ENCODE results near the gene GPR107.

Gene GPR107

DNA sequence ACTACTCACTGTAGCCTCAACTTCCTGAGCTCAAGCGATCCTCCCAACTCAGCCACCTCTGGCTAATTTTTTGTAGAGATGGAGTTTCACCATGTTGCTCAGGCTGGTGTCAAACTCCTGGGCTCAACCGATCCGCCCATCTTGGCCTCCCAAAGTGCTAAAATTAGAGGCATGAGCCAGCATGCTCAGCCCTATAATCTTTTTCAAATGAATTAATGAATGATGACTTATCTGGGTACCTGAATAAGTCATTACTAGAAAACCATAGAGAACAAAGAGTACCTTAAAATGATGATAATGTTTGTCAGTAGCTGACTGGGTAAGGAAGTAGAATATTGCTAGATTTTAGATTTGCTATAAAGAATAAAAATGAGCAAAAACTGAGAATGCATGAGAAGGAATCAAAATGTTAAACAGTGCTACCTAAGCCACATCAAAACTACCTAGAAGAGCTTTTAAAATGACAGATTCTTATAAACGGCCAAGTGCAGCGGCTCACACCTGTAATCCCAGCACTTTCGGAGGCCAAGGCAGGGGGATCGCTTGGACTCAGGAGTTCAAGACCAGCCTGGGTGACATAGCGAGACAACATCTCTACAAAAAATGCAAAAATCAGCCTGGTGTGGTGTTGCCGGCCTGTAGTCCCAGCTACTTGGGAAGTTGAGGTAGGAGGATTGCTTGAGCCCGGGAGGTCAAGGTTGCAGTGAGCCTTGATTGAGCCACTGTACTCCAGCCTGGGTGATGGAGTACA is 24.3 kb upstream of the GPR107 start:
- TF ChIP-seq ZFX (IDR thresholded peaks at IDR 0.05; ENCODE audit: borderline replicate concordance) = no peak
- TF ChIP-seq, protein P1, sequence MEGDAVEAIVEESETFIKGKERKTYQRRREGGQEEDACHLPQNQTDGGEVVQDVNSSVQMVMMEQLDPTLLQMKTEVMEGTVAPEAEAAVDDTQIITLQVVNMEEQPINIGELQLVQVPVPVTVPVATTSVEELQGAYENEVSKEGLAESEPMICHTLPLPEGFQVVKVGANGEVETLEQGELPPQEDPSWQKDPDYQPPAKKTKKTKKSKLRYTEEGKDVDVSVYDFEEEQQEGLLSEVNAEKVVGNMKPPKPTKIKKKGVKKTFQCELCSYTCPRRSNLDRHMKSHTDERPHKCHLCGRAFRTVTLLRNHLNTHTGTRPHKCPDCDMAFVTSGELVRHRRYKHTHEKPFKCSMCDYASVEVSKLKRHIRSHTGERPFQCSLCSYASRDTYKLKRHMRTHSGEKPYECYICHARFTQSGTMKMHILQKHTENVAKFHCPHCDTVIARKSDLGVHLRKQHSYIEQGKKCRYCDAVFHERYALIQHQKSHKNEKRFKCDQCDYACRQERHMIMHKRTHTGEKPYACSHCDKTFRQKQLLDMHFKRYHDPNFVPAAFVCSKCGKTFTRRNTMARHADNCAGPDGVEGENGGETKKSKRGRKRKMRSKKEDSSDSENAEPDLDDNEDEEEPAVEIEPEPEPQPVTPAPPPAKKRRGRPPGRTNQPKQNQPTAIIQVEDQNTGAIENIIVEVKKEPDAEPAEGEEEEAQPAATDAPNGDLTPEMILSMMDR (IDR thresholded peaks at IDR 0.05) = no peak
- H3K27ac ChIP-seq = no peak overlapping the region

DNA sequence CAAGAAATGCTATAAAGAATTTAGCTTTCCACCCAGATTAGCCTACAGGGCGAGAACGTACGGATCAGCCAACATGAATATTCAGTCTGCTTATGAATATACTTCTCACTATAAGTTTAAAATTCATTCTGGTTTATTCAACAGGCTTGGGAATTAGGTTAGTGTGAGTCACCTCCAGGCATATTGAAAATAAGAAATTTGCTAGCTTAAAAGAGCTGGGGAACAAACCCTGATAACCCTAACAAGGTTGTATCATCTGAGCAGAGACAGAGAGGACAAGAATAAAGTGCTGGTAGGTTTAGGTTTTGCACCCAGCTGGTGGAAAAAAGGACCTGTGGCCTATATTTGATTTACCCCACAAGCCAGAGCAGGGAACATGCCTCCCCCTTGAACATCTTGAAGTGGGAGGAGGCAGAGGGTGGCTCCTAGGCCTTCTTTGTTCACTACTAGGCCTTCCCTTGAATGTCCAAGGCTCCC is 23.0 kb upstream of the GPR107 start:
- H3K27ac ChIP-seq = no peak overlapping the region
- TF ChIP-seq, protein P1 (IDR thresholded peaks at IDR 0.05) = no peak

DNA sequence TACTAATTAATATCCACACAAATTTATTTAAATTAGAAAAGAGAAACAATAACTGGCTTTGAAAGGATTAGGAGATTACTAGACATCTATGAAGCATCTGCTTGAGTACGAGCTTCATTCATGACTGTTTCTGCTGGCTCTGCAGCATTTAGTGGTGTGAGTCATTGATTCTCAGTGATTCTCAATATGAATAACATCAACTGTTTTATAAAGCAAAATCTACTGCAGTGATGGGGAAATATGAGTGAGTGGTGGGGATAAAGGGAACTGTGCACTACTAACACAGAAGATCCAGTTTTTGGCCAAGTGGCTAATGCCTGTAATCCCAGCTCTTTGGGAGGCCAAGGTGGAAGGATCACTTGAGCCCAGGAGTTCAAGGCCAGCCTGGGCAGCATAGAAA is 19.1 kb upstream of the GPR107 start:
- H3K27ac ChIP-seq = no peak overlapping the region
- TF ChIP-seq ZFX (IDR thresholded peaks at IDR 0.05; ENCODE audit: borderline replicate concordance) = no peak
- TF ChIP-seq, protein P1 (IDR thresholded peaks at IDR 0.05) = no peak

DNA sequence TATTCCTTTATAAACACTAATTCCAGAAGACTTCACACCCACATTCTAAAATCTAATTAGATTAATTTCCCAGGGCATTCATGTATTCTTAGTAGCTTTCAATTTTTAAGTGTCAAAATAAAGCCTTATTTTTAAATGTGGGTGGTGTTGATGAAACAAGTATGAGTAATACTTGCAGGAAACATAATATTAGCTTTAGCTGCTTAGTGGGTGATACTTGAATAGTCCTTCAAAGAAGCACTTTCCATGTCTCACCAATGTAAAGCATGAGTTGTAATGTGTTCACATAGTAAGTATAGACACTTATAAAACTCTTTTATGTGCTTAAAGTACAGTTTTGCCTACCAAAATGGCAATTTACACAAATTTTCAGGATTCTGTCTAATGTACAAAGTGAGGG is 17.6 kb upstream of the GPR107 start:
- TF ChIP-seq, protein P1 (IDR thresholded peaks at IDR 0.05) = no peak
- no peak for TF ChIP-seq ZFX (IDR thresholded peaks at IDR 0.05; ENCODE audit: borderline replicate concordance)

DNA sequence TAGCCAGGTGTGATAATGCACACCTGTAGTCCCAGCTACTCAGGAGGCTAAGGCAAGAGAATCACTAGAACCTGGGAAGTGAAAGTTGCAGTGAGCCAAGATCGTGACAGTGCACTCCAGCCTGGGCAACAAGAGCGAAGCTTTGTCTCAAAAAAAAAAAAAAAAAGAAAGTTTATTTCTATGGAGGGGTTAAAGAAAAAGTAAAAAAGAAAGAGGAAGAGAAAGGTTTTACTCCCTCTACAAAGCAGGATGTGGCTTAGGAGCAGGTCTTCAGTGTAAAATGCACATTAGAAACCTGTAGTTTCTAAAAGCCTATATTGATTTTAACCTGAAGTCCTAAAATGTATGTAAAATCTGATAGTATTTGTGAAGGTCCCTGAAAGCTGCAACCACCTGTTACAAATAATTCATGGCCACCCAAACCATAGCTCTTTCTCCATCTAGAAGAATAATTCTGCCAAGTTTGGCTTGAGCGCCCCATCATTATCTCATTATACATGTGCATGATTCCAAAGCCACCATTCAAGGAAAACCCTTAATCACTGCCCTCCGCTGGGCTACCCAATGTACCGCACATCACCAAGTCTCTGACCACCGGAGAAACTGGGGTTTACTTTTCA is 14.1 kb upstream of the GPR107 start:
- TF ChIP-seq ZFX (IDR thresholded peaks at IDR 0.05; ENCODE audit: borderline replicate concordance) = no peak
- TF ChIP-seq, protein P1 (IDR thresholded peaks at IDR 0.05) = no peak
- no peak overlapping the region for H3K27ac ChIP-seq

More for the DNA sequence above, 17.6 kb upstream of the GPR107 start:
- no peak overlapping the region for H3K27ac ChIP-seq

DNA sequence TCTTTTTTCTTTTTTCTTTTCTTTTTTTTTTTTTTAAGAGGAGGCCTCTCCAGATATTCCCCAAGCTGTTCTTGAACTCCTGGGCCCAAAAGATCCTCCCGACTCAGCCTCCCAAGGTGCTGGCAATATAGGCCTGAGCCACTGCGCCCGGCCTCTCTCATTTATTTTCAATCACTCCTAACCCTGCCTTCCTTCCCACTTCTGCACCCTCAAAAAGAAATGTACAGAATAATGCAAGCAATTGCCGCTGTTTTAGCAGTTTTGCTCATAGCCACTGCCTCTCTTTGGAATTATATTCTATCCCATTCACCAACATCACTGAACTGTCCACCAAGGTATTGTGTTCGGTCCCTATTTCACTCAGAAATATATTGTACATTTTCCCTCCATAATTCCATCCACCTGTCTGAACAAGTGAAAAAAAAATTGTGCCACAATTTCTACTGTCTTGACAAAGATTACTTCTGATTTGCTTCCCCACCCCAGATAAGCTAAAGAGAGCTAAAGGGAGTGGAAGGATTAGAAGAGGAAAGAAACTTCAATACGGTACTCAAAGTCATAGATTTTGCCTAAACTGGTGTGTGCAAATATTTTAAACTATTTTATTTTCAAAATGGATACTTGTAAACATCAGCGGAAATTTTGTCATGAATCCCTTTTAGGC is 12.6 kb upstream of the GPR107 start:
- H3K27ac ChIP-seq = no peak overlapping the region
- TF ChIP-seq, protein P1 (IDR thresholded peaks at IDR 0.05) = no peak
- no peak for TF ChIP-seq ZFX (IDR thresholded peaks at IDR 0.05; ENCODE audit: borderline replicate concordance)
